SK-N-SH (cell line): ENCODE data around the gene NDOR1.

Experiments
- EP300 ChIP-seq, 2 experiments: IDR thresholded peaks; 2 replicates each; pipeline versions ENCODE4 v1.4.0 to v1.6.1; 2012; ENCODE audit warnings: borderline replicate concordance in 1 of 2, low read depth in 1 of 2, low read length in 1 of 2
- GABPA ChIP-seq: IDR thresholded peaks from 2 replicates; pipeline ENCODE4 v1.4.0; 2012; ENCODE audit warnings: low read depth, mild to moderate bottlenecking
- MAX ChIP-seq: IDR thresholded peaks from 2 replicates; pipeline ENCODE4 v1.4.0; 2012; ENCODE audit warnings: low read depth
- POLR2AphosphoS5 ChIP-seq: IDR thresholded peaks from 2 replicates; pipeline ENCODE4 v1.6.1; 2012; ENCODE audit warnings: low read depth, low read length
- RFX5 ChIP-seq: IDR thresholded peaks from 2 replicates; pipeline ENCODE4 v1.6.1; 2012; ENCODE audit warnings: mild to moderate bottlenecking, improper control_type of control experiment, low read length
- RXRA ChIP-seq: IDR thresholded peaks from 2 replicates; pipeline ENCODE4 v1.4.0; 2012; ENCODE audit warnings: low read depth, mild to moderate bottlenecking, borderline replicate concordance
- TAF1 ChIP-seq: IDR thresholded peaks from 2 replicates; pipeline ENCODE4 v1.6.1; 2012; ENCODE audit warnings: low read depth, mild to moderate bottlenecking, low read length, moderate library complexity, borderline replicate concordance
- YY1 ChIP-seq: IDR thresholded peaks from 2 replicates; pipeline ENCODE4 v1.4.0; 2012; ENCODE audit warnings: low read depth, mild to moderate bottlenecking
- TF ChIP-seq, protein P1 (sequence below): fragments of 200-600 bp; sonication (generic); IDR thresholded peaks from 2 replicates; pipeline ENCODE4 v1.6.1; 2017; ENCODE audit warnings: antibody characterized with exemption, mild to moderate bottlenecking, moderate library complexity
- TF ChIP-seq, protein P2 (sequence below): fragments of 150-350 bp; IDR thresholded peaks from 2 replicates; pipeline ENCODE4 v1.6.1; 2017; ENCODE audit warnings: antibody characterized with exemption, low read length, low read depth, borderline replicate concordance

- TF ChIP-seq EP300 (IDR thresholded peaks at IDR 0.05; ENCODE audit: borderline replicate concordance in 1 of 2, low read depth in 1 of 2, low read length in 1 of 2) (no peak), MAX (no peak), TAF1 (no peak), POLR2AphosphoS5 (no peak), GABPA (no peak), RXRA (no peak), RFX5 (no peak), YY1 (no peak)
- TF ChIP-seq, protein P1, sequence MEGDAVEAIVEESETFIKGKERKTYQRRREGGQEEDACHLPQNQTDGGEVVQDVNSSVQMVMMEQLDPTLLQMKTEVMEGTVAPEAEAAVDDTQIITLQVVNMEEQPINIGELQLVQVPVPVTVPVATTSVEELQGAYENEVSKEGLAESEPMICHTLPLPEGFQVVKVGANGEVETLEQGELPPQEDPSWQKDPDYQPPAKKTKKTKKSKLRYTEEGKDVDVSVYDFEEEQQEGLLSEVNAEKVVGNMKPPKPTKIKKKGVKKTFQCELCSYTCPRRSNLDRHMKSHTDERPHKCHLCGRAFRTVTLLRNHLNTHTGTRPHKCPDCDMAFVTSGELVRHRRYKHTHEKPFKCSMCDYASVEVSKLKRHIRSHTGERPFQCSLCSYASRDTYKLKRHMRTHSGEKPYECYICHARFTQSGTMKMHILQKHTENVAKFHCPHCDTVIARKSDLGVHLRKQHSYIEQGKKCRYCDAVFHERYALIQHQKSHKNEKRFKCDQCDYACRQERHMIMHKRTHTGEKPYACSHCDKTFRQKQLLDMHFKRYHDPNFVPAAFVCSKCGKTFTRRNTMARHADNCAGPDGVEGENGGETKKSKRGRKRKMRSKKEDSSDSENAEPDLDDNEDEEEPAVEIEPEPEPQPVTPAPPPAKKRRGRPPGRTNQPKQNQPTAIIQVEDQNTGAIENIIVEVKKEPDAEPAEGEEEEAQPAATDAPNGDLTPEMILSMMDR = no peak
- TF ChIP-seq, protein P2, sequence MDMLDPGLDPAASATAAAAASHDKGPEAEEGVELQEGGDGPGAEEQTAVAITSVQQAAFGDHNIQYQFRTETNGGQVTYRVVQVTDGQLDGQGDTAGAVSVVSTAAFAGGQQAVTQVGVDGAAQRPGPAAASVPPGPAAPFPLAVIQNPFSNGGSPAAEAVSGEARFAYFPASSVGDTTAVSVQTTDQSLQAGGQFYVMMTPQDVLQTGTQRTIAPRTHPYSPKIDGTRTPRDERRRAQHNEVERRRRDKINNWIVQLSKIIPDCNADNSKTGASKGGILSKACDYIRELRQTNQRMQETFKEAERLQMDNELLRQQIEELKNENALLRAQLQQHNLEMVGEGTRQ = no peak
These were observed 57.4 kb downstream of the NDOR1 start for GRCh38 chr9:137262909-137263285.
